Measurements from ENCODE around the gene CAMK4.
"Not testable (repeated sequence)": the region's sequence is repeated elsewhere in the genome, so short reads cannot be mapped to it uniquely, and the experiment has no call there.

The CAMK4 gene

DNA sequence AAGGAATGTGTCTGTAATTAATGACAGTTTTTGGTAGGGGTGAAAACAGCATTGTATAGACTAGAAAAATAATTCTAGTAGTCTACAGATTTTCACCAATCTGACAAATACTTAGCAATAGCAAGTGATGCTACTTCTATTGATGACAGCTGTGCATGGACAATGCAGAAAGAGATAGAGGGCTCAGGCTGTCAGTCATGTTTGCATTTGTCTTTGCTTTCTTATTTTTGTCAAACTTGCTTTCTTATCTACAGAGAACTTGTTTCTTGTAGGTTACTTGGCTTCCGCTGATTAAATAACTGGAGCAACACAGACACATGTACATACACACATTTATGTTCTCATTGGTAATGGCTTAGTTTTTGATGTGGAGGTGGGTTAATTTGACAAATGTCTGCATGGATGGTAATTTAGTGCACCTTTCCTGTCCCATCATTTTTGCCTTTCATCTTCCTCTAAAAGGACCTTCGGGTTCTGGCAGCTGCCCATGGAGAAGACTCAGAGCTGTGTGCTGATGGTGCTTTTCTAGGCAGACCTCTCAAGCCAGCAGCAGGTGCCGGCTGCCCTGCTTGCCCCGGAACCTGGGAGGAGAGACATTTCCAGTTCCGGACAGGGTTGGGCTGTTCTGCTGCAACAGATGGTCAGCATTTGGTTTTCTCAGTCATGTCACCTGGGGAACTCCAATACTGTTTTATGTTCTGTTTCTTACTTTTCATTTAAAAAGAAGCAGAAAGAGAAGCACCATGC lies 28.8 kb downstream of the CAMK4 start:
- peak in 1 of 10 donors; percentile 42 for DNase-seq
- intact Hi-C loops (cut with DNase I): no loop called here

DNA sequence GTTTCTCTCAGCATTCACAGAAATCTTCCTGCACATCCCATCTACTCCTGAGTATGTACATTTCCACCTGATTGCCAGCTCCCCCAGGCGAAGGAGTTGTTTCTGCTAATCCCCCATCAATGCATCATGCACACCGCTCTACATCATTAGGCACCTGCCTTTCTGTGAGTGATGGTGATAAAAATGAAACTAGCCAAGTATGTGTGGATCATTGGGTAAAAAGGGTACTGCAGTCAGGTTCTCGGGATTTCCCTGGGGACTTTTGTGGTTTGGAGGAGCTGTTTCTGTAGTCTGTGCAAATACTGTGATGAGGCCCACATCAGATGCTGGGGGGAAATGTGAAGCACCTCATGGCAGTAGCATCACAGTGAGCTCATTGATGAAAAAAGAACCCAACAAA lies 30.4 kb downstream of the CAMK4 start:
- intact Hi-C loops (cut with DNase I): no loop called here
- DNase-seq: no peak

DNA sequence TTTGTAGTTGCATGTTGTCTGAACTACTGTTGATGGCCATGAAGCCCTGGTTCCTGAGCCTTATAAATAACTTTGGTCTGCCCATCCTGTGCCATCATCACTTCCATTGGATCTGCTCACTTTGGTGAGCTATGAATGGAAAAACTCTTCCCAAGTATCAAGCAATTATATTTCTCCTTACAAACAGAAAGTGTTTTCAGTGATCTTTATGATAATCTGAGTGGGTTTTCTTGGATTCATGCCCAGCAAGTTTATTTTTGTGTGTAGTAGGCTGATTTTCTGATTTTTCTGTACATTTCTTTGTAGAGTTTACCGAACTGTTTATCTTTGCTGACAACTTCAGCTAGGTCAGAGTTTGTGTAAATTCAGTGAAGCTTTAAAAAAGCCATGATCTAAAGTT lies 31.0 kb downstream of the CAMK4 start:
- DNase-seq: no peak
- intact Hi-C loops (cut with DNase I): no loop called here

DNA sequence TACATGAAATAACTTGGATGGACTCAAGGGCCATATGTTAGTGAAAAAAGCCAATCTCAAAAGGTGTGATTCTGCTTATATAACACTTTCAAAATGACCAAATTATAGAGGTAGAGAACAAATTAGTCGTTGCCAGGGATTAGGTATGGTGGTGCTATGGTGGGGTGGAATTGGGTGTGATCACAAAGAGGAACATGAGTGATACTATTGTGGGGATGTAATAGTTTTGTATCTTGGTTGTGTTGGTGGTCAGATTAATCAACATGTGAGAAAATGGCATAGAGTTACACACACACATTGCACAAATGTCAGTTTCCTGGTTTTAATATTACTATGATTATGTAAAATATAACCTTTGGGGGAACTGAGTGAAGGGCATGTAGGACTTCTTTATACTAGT lies 31.9 kb downstream of the CAMK4 start:
- no peak for DNase-seq
- intact Hi-C loops (cut with DNase I): no loop called here

GRCh38 chr5:111257610-111258009 lies 33.4 kb downstream of the CAMK4 start:
- intact Hi-C loops (cut with DNase I); DNase-seq: not testable (repeated sequence)

- intact Hi-C loops (cut with DNase I): no loop called here
- no peak for DNase-seq
Observed at GRCh38 chr5:111259636-111260035, 35.5 kb downstream of the CAMK4 start.

GRCh38 chr5:111261610-111262009 lies 37.4 kb downstream of the CAMK4 start:
- DNase-seq: no peak
- intact Hi-C loops (cut with DNase I): no loop called here

DNA sequence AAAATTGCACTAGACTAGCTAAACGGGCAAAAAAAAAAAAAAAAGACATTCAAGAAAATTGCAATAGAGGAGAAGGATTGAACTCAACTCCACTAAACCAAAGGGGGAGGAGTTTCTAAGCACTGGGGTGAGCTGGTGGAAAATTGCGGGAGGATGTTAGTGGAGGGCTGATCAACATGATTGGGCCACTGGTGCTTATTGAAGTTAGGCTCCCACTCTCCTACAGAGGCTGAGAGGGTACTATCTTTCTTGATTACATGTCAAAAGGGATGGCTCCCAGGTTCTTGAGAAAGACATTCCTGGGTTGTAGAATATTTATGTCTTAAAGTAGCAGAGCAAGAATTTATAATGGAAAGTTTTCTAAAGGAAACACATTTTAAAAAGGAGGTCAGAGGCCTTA lies 38.0 kb downstream of the CAMK4 start:
- intact Hi-C loops (cut with DNase I): no loop called here
- DNase-seq: no peak

DNA sequence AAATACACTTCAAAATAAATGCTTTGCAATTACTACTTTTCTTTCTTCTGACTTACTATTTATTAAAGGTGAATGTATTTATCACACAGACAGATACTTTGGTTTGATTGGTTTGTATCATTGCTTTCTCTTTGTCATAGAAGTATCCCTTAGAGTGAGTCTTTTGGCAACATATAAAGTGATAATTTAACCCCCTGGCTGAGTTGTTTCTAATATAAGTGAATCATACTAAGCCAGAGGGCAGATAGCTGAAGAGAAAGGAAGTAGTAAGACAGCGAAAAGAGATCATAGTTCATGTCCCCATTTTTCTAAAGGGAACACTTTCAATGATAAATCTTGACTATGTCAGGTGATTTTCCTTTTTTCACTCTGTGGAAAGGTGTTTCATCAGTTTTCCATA lies 38.6 kb downstream of the CAMK4 start:
- no peak for DNase-seq
- intact Hi-C loops (cut with DNase I): no loop called here

DNA sequence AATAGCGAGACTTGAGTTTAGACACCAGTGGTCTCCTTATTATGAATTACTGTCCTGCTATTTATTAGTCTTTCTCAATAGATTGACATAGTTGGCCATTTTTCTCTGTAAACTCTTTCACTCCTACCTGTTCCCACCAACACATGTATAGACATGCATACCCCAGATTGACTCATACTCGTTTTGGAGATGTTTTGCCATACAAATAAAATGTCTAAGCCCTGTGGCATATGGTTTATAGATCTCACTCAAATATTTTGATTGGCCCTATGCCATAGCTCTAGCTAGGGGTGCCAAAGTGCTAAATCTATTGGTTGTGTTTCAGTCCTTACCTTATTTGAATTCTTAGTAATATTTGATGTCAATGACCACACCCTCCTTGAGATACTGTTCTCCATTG lies 42.3 kb downstream of the CAMK4 start:
- intact Hi-C loops (cut with DNase I): no loop called here
- DNase-seq: no peak

GRCh38 chr5:111268300-111268699 lies 44.1 kb downstream of the CAMK4 start:
- intact Hi-C loops (cut with DNase I): no loop called here
- no peak for DNase-seq

DNA sequence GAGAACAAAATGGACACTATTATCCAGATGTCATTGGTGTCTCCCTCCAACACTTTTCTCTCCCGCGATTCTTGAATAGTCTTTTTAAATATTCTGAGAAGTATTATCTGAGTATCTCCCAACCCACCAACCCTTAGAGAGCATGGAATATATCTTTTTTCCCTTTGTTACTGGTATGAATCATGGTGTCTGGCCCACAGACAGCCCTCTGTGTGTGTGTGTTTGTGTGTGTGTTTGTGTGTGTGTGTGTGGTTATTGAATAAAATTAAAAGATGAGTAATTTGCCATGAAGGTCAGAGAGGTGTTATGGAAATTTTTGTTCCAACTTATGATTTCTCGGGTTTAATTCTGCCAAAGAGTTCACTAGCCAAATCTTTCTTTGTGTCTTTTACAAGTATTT lies 47.7 kb downstream of the CAMK4 start:
- intact Hi-C loops (cut with DNase I): no loop called here

GRCh38 chr5:111277061-111277460 lies 52.9 kb downstream of the CAMK4 start:
- no peak for DNase-seq
- intact Hi-C loops (cut with DNase I): loop anchor here (5.0 kb wide), 1 partner anchor 120 kb away; no protein-coding TSS in a partner anchor

More for the DNA sequence above, 47.7 kb downstream of the CAMK4 start:
- DNase-seq: no peak

GRCh38 chr5:111278858-111279504 lies 54.8 kb downstream of the CAMK4 start:
- intact Hi-C loops (cut with DNase I): loop anchor here (5.0 kb wide), 1 partner anchor 122 kb away; no protein-coding TSS in a partner anchor
- DNase-seq: peak in 7 of 10 donors; percentile 10 to 86 (median 58)

- peak in 3 of 10 donors; percentile 22 to 39 (median 29) for DNase-seq
- intact Hi-C loops (cut with DNase I): no loop called here
Observed at GRCh38 chr5:111280282-111280951, 56.2 kb downstream of the CAMK4 start.

GRCh38 chr5:111282798-111283197 lies 58.6 kb downstream of the CAMK4 start:
- DNase-seq: no peak
- intact Hi-C loops (cut with DNase I): no loop called here

- DNase-seq: no peak
- intact Hi-C loops (cut with DNase I): no loop called here
Observed at GRCh38 chr5:111284825-111285224, 60.6 kb downstream of the CAMK4 start.

GRCh38 chr5:111294551-111294950 lies 70.4 kb downstream of the CAMK4 start:
- intact Hi-C loops (cut with DNase I): no loop called here
- DNase-seq: no peak

GRCh38 chr5:111295649-111296048 lies 71.5 kb downstream of the CAMK4 start:
- intact Hi-C loops (cut with DNase I): no loop called here
- no peak for DNase-seq

GRCh38 chr5:111296570-111296969 lies 72.4 kb downstream of the CAMK4 start:
- intact Hi-C loops (cut with DNase I): no loop called here

GRCh38 chr5:111299067-111299481 lies 74.9 kb downstream of the CAMK4 start:
- intact Hi-C loops (cut with DNase I): no loop called here
- peak in 1 of 10 donors; percentile 52 for DNase-seq

More at GRCh38 chr5:111296570-111296969, 72.4 kb downstream of the CAMK4 start:
- DNase-seq: no peak

Data from posterior cingulate gyrus (tissue), 11 donors.